Cardiac muscle cell (in vitro differentiated cells and primary cell): ENCODE data around the gene GAB1. TPM values are rescaled to one million over a fixed set of nuclear protein-coding genes. Genes with fewer than 3 reads are reported as not detected.

Experiments
- DNase-seq, 2 donors: peaks; one replicate each; pipeline versions ENCODE4 v3.0.0 to v3.0.0-alpha.2; 2010 to 2017; ENCODE audit warnings: low read depth in 1 of 2, low spot score in 1 of 2
- H3K27ac ChIP-seq: fragments of 200-600 bp; sonication (generic); 2 replicates; pipeline ENCODE4 v1.5.1; 2016
- H3K27me3 ChIP-seq: fragments of 200-600 bp; sonication (generic); 2 replicates; pipeline ENCODE4 v1.6.0; 2016; ENCODE audit warnings: control low read depth
- H3K36me3 ChIP-seq: fragments of 200-600 bp; sonication (generic); 2 replicates; pipeline ENCODE4 v1.5.1; 2016; ENCODE audit warnings: control low read depth
- H3K4me1 ChIP-seq: fragments of 200-600 bp; sonication (generic); 2 replicates; pipeline ENCODE4 v1.8.1; 2017; ENCODE audit warnings: low read depth, mild to moderate bottlenecking, mixed run types
- H3K4me3 ChIP-seq: fragments of 200-600 bp; sonication (generic); 2 replicates; pipeline ENCODE4 v1.5.1; 2016; ENCODE audit warnings: mild to moderate bottlenecking
- H3K9me3 ChIP-seq: fragments of 200-600 bp; sonication (generic); 2 replicates; pipeline ENCODE4 v1.5.1; 2017; ENCODE audit warnings: low read depth, mild to moderate bottlenecking, control low read depth
- CTCF ChIP-seq: IDR thresholded peaks from 2 replicates; pipeline ENCODE4 v1.5.1; 2012; ENCODE audit warnings: low read depth, mild to moderate bottlenecking, low read length
- polyA plus RNA-seq: library from polyadenylated mRNA; unstranded; fragments of >200 nt; fragmentation: Nextera tagmentation; extraction: Ambion mirVana; gene quantifications from 2 replicates; pipeline ENCODE4 v1.2.1, GENCODE V29; 2016
- total RNA-seq: library from RNA; depleted of rRNA; stranded (reverse); fragments of >200 nt; gene quantifications from 2 replicates; pipeline ENCODE4 v1.2.3, GENCODE V29; 2016

The GAB1 gene
- total and polyA plus RNA-seq, 2 experiments from 2014 or later = 11.9 to 63.9 TPM

- peaks cover 33% of the 10 kb centered on the region for H3K4me1 ChIP-seq
- no peak for DNase-seq
- H3K27ac ChIP-seq = no peak overlapping the region
- H3K27me3 ChIP-seq = no peaks in the 10 kb centered on the region
- H3K36me3 ChIP-seq = no peaks in the 10 kb centered on the region
- no peak for TF ChIP-seq CTCF
- H3K4me3 ChIP-seq = no peak overlapping the region
- H3K9me3 ChIP-seq = no peaks in the 10 kb centered on the region
These were observed 58.2 kb downstream of the GAB1 start for GRCh38 chr4:143394739-143395453.

DNA sequence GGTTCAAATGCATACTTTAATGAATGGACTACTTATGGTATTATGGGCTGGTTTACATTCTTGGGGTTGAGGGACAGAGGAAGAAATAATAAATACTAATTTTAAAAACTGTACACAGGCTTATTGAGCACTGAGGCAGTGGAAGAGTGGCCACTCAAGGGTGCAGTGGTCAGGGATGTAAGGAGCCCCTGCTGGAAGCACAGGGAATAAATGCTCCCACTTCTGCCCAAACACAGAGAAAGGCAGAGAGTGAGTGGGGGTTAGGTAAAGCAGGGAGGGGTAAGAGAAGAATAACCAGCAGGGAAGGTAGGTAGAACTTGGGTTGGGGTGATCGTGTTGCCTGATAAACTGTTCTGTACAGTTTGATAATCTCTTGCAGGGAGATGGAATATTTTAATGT, 60.0 kb downstream of the GAB1 start:
- Histone ChIP-seq H3K4me1 (peaks cover 20% of the 10 kb centered on the region), H3K4me3 (no peak overlapping the region), H3K27ac (no peak overlapping the region), H3K27me3 (no peaks in the 10 kb centered on the region), H3K9me3 (no peaks in the 10 kb centered on the region), H3K36me3 (no peaks in the 10 kb centered on the region)
- DNase-seq = no peak
- peak; percentile 12 for TF ChIP-seq CTCF

GRCh38 chr4:143397335-143397734, 60.7 kb downstream of the GAB1 start:
- Histone ChIP-seq H3K4me1 (peaks cover 20% of the 10 kb centered on the region), H3K27me3 (no peaks in the 10 kb centered on the region), H3K27ac (no peak overlapping the region), H3K4me3 (no peak overlapping the region), H3K36me3 (no peaks in the 10 kb centered on the region), H3K9me3 (no peaks in the 10 kb centered on the region)
- DNase-seq = no peak
- TF ChIP-seq CTCF = no peak

DNA sequence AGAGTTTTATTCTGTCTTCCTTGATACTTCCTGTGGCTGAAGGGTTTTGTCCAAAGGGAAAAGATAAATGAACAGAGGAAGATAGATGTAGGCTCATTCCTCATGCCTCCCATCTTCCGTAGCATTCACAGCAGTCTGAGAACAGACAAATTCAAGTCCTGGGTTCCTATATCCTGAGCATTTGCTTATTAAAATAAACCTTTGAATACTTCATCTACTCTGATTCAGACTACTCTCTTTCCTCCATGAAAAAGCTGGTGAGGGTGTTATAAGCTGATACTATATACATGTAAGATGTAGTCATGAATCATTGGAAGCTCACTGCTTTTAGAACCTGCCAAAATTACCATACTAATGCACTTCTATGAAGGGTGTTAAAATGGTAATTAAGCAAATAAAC, 61.2 kb downstream of the GAB1 start:
- Histone ChIP-seq H3K27me3 (no peaks in the 10 kb centered on the region), H3K36me3 (no peaks in the 10 kb centered on the region), H3K9me3 (no peaks in the 10 kb centered on the region), H3K4me3 (no peak overlapping the region), H3K27ac (no peak overlapping the region), H3K4me1 (peaks cover 20% of the 10 kb centered on the region)
- no peak for DNase-seq
- no peak for TF ChIP-seq CTCF

GRCh38 chr4:143399113-143399949, 62.7 kb downstream of the GAB1 start:
- no peaks in the 10 kb centered on the region for H3K36me3 ChIP-seq
- H3K27me3 ChIP-seq = no peaks in the 10 kb centered on the region
- TF ChIP-seq CTCF = peak; percentile 73
- DNase-seq = peak; percentile 38 to 39
- H3K4me1 ChIP-seq = peaks cover 17% of the 10 kb centered on the region
- no peak overlapping the region for H3K4me3 ChIP-seq
- H3K27ac ChIP-seq = no peak overlapping the region
- H3K9me3 ChIP-seq = no peaks in the 10 kb centered on the region
